Fibroblast of mammary gland (primary cell): ENCODE results near the gene SUMO2.
"Not testable (repeated sequence)": the region's sequence is repeated elsewhere in the genome, so short reads cannot be mapped to it uniquely, and the experiment has no call there.

Source experiments
- DNase-seq: peaks from one replicate; pipeline ENCODE4 v3.0.0-alpha.2; 2010; ENCODE audit warnings: low read depth
- H3K4me3 ChIP-seq: 2 replicates; pipeline ENCODE4 v1.5.1; 2011; ENCODE audit warnings: low read depth, mild to moderate bottlenecking, low read length, moderate library complexity; ENCODE audit not compliant: control insufficient read depth
- TF ChIP-seq, protein P1 (sequence below): conservative IDR thresholded peaks from 2 replicates; pipeline ENCODE4 v1.5.1; 2011; ENCODE audit warnings: low read depth, low read length, inconsistent platforms; ENCODE audit not compliant: control insufficient read depth, insufficient read depth

SUMO2 gene

DNA sequence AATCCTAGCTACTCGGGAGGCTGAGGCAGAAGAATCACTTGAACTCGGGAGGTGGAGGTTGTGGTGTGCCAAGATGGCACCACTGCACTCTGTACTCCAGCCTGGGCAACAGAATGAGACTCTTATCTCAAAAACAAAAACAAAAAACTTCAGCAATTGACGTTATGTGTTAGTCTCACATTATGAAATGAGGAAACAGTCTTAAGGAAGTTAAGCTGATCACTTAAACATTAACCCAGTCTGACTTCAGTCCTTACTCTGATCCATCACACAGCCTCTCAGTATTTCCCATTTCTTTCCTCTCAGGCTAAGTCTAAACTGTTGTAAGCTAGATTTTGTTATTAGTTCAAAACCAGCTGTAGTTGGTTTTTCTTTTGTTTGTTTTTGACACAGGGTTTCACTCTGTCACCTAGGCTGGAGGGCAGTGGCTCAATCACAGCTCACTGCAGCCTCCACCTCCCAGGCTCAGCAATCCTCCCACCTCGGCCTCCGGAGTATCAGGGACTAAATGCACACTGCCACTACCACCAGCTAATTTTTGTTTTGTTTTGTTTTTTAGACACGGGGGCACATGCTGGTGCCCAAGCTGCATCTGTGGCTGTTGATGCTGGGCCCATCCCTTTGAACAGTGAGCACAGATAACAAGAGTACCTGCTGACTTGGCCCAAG is 34.7 kb downstream of the SUMO2 start:
- TF ChIP-seq, protein P1, sequence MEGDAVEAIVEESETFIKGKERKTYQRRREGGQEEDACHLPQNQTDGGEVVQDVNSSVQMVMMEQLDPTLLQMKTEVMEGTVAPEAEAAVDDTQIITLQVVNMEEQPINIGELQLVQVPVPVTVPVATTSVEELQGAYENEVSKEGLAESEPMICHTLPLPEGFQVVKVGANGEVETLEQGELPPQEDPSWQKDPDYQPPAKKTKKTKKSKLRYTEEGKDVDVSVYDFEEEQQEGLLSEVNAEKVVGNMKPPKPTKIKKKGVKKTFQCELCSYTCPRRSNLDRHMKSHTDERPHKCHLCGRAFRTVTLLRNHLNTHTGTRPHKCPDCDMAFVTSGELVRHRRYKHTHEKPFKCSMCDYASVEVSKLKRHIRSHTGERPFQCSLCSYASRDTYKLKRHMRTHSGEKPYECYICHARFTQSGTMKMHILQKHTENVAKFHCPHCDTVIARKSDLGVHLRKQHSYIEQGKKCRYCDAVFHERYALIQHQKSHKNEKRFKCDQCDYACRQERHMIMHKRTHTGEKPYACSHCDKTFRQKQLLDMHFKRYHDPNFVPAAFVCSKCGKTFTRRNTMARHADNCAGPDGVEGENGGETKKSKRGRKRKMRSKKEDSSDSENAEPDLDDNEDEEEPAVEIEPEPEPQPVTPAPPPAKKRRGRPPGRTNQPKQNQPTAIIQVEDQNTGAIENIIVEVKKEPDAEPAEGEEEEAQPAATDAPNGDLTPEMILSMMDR, result no peak
- no peak overlapping the region for H3K4me3 ChIP-seq
- no peak for DNase-seq

DNA sequence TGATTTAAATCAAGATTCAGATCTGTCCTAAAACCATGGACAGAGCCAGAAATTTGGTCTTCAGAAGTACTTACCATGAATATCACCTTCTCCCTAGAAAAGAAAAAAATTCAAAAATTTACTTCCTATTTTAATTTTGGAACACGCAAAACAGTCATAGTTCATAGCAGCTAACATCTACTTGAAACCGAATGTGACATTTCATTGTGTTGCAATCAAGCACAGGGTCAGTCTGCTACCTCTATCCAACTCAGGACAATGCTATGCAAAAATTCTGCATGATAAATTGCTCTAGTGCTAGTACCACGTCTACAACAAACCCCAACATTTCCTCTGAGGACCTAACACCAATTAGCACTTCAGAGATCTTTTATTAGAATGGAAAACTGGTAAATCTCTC is 36.2 kb downstream of the SUMO2 start:
- no peak overlapping the region for H3K4me3 ChIP-seq
- DNase-seq, result no peak
- TF ChIP-seq, protein P1, result no peak

DNA sequence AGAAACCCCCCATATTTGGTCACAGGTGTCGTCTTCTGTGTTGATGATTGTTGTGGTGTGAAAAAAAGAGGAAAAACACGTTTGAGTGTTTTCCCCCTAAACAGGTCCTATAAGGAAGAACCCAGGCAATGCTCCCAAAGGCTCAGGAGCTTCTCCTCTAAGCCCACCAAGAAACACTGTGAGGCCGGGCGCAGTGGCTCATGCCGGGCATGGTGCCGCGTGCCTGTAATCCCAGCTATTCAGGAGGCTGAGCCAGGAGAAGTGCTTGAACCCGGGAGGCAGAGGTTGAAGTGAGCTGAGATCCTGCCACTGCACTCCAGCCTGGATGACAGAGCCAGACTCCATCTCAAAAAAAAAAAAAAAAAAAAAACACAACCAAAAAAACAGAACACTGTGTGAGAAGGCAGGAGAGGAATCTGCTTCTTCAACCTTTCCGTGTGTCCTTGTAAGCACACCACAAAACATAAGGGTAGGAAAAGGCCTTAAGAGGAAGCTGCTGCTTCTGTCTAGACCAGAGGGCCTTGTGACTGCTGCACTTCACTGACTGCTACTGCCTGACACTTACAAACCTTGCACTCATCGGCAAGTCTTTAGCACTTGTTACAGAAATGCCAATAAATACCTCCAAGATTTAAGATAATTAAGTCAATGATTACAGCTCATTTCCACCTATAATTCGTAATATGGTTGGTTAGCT is 37.8 kb downstream of the SUMO2 start:
- no peak overlapping the region for H3K4me3 ChIP-seq
- DNase-seq, result no peak
- TF ChIP-seq, protein P1, result no peak

DNA sequence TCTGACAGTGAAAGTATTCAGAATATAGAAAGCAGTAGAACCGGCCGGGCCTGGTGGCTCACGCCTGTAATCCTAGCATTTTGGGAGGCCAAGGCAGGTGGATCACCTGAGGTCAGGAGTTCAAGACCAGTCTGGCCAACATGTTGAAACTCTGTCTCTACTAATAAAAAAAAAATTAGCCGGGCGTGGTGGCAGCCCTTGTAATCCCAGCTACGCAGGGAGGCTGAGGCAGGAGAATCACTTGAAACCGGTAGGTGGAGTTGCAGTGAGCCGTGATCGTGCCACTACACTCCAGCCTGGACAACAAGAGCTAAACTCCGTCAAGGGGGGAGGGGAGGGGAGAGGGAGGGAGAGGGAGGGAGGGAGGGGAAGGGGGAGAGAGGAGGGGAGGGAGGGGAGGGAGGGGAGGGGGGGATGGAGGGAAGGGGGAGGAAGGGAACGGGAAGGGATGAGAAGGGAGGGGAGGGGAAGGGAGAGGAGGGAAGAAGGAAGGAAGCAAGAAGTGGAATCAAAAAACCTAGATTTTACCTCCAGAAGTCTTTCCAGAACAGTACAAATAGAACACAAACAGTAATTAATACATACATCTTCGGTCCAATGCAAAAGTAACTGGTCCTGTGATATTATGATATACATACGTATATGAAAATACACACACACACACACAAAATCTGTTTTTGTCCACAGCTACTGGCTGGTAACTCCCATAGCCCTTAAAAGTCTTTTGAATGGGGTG is 40.4 kb downstream of the SUMO2 start:
- TF ChIP-seq, protein P1, result no peak
- no peak for DNase-seq
- no peak overlapping the region for H3K4me3 ChIP-seq

DNA sequence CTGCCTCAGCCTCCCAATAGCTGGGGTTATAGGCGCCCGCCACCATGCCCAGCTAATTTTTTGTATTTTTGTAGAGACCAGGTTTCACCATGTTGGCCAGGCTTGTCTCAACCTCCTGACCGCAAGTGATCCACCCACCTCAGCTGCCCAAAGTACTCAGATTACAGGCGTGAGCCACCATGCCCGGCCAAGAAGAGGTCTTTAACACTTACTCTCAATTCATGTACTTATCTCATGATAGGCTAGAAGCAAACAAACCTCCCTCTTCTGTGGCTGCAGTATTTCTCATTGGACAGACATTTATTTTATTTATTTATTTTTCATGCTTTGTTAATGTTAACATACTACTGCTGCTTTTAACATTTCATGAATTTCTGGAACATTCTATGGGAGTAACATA is 44.2 kb downstream of the SUMO2 start:
- no peak for DNase-seq
- H3K4me3 ChIP-seq, result no peak overlapping the region

DNA sequence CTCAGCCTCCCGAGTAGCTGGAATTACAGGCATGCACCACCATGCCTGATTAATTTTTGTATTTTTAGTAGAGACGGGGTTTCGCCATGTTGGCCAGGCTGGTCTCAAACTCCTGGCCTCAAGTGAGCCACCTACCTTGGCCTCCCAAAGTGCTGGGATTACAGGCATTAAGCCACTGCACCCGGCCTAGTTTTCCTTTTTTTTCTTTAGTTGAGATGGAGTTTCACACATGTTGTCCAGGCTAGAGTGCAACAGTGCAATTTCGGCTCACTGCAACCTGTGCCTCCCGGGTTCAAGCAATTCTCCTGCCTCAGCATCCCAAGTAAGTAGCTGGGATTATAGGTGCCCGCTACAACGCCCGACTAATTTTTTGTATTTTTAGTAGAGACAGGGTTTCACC is 45.0 kb downstream of the SUMO2 start:
- H3K4me3 ChIP-seq, DNase-seq: not testable (repeated sequence)

More for the DNA sequence above, 44.2 kb downstream of the SUMO2 start:
- TF ChIP-seq, protein P1, result no peak

DNA sequence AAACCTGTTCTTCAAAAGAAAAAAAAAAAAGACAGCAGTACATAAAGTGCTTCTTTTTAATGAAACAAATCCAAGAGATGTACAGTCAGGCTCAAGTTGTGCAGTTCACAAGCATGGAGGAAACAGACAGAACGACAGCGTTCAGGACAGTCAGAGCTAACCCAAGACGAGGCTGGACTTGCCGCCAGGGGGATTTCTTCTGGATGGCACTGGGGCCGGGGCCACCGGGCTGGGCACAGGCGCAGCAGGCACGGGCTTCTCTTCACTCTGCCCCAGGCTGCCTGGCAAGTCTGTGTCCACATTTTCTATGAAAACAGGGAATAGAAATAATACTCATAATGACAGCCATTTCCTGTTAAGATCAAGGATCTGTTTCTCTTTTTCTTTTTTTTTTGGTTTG is 46.8 kb downstream of the SUMO2 start:
- H3K4me3 ChIP-seq, result no peak overlapping the region
- no peak for DNase-seq
- TF ChIP-seq, protein P1, result no peak
